ENCODE measurements around the gene GPR25. TPM values are rescaled to one million over a fixed set of nuclear protein-coding genes. Genes with fewer than 3 reads are reported as not detected.

Gene GPR25
- total RNA-seq, 1 experiment from 2014 or later = not detected

Other genes with a start within 250 kb of the GPR25 start
- gene DDX59, start 203.1 kb upstream of the GPR25 start, total RNA-seq (2014; rRNA removed; shearing (Covaris generic); ENCODE audit: low replicate concordance) = 45.1 and 60.8 TPM in 2 replicates
- 29.4 and 56.5 TPM in 2 replicates for gene CAMSAP2, start 134.1 kb upstream of the GPR25 start, total RNA-seq (2014; rRNA removed; shearing (Covaris generic); ENCODE audit: low replicate concordance)
- not detected in 2 replicates for gene INAVA, start 21.9 kb downstream of the GPR25 start, total RNA-seq (2014; rRNA removed; shearing (Covaris generic); ENCODE audit: low replicate concordance)
- gene KIF21B, start 150.7 kb downstream of the GPR25 start, total RNA-seq (2014; rRNA removed; shearing (Covaris generic); ENCODE audit: low replicate concordance) = 0.22 TPM in 2 replicates
- gene CACNA1S, start 239.4 kb downstream of the GPR25 start, total RNA-seq (2014; rRNA removed; shearing (Covaris generic); ENCODE audit: low replicate concordance) = not detected in 2 replicates